HL-60 (cell line): ENCODE results near the gene PSMD2.

Experiments used
- DNase-seq, 2 experiments: peaks; one replicate each; pipeline ENCODE4 v3.0.0-alpha.2; 2010 to 2020; ENCODE audit warnings: low read depth in 1 of 2, low spot score in 1 of 2
- H3K27ac ChIP-seq: fragments of 250-450 bp; sonication (Bioruptor Pico); replicated peaks from 2 replicates; pipeline ENCODE4 v1.5.1; 2020; ENCODE audit warnings: mild to moderate bottlenecking, moderate library complexity
- H3K27me3 ChIP-seq: fragments of 250-450 bp; sonication (Bioruptor Pico); 2 replicates; pipeline ENCODE4 v1.5.1; 2021; ENCODE audit warnings: mild to moderate bottlenecking, moderate library complexity; ENCODE audit not compliant: insufficient read depth, poor library complexity, severe bottlenecking
- H3K4me3 ChIP-seq: replicated peaks from 2 replicates; pipeline ENCODE4 v1.5.1; 2011; ENCODE audit warnings: mild to moderate bottlenecking, control low read depth, low read length; ENCODE audit not compliant: insufficient read depth
- GABPA ChIP-seq: IDR thresholded peaks from 2 replicates; pipeline ENCODE4 v1.6.1; 2012; ENCODE audit warnings: low read depth
- POLR2AphosphoS5 ChIP-seq: IDR thresholded peaks from 2 replicates; pipeline ENCODE4 v1.6.1; 2012; ENCODE audit warnings: low read depth
- SPI1 ChIP-seq: IDR thresholded peaks from 2 replicates; pipeline ENCODE4 v1.6.1; 2012; ENCODE audit warnings: low read depth, mild to moderate bottlenecking, borderline replicate concordance
- TF ChIP-seq, protein P1 (sequence below): IDR thresholded peaks from 2 replicates; pipeline ENCODE4 v1.6.1; 2012; ENCODE audit warnings: low read depth; ENCODE audit not compliant: insufficient replicate concordance
- TF ChIP-seq, protein P2 (sequence below): IDR thresholded peaks from one replicate; pipeline ENCODE4 v1.5.1; 2011; ENCODE audit warnings: low read length, control low read depth, inconsistent platforms; ENCODE audit not compliant: insufficient read depth

The PSMD2 gene

GRCh38 chr3:184275381-184275701 lies 23.7 kb upstream of the PSMD2 start:
- peaks cover 17% of the 10 kb centered on the region for H3K27me3 ChIP-seq
- TF ChIP-seq, protein P1, sequence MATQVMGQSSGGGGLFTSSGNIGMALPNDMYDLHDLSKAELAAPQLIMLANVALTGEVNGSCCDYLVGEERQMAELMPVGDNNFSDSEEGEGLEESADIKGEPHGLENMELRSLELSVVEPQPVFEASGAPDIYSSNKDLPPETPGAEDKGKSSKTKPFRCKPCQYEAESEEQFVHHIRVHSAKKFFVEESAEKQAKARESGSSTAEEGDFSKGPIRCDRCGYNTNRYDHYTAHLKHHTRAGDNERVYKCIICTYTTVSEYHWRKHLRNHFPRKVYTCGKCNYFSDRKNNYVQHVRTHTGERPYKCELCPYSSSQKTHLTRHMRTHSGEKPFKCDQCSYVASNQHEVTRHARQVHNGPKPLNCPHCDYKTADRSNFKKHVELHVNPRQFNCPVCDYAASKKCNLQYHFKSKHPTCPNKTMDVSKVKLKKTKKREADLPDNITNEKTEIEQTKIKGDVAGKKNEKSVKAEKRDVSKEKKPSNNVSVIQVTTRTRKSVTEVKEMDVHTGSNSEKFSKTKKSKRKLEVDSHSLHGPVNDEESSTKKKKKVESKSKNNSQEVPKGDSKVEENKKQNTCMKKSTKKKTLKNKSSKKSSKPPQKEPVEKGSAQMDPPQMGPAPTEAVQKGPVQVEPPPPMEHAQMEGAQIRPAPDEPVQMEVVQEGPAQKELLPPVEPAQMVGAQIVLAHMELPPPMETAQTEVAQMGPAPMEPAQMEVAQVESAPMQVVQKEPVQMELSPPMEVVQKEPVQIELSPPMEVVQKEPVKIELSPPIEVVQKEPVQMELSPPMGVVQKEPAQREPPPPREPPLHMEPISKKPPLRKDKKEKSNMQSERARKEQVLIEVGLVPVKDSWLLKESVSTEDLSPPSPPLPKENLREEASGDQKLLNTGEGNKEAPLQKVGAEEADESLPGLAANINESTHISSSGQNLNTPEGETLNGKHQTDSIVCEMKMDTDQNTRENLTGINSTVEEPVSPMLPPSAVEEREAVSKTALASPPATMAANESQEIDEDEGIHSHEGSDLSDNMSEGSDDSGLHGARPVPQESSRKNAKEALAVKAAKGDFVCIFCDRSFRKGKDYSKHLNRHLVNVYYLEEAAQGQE, result no peak
- TF ChIP-seq POLR2AphosphoS5 (no peak), GABPA (no peak), SPI1 (no peak)
- TF ChIP-seq, protein P2, sequence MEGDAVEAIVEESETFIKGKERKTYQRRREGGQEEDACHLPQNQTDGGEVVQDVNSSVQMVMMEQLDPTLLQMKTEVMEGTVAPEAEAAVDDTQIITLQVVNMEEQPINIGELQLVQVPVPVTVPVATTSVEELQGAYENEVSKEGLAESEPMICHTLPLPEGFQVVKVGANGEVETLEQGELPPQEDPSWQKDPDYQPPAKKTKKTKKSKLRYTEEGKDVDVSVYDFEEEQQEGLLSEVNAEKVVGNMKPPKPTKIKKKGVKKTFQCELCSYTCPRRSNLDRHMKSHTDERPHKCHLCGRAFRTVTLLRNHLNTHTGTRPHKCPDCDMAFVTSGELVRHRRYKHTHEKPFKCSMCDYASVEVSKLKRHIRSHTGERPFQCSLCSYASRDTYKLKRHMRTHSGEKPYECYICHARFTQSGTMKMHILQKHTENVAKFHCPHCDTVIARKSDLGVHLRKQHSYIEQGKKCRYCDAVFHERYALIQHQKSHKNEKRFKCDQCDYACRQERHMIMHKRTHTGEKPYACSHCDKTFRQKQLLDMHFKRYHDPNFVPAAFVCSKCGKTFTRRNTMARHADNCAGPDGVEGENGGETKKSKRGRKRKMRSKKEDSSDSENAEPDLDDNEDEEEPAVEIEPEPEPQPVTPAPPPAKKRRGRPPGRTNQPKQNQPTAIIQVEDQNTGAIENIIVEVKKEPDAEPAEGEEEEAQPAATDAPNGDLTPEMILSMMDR, result no peak
- no peak overlapping the region for H3K4me3 ChIP-seq
- no peak overlapping the region for H3K27ac ChIP-seq
- DNase-seq, result no peak

GRCh38 chr3:184275961-184276910 lies 22.8 kb upstream of the PSMD2 start, which contains the start of gene ECE2:
Gene ECE2 (plus strand): TSS chr3:184276022. CDS start chr3:184276154, 132 bp downstream.
- Histone ChIP-seq H3K27ac (no peak within 1 kb of the TSS), H3K27me3 (peaks cover 17% of the 10 kb centered on the region), H3K4me3 (no peak within 1 kb of the TSS)
- TF ChIP-seq, protein P1, result no peak
- TF ChIP-seq SPI1 (no peak), POLR2AphosphoS5 (no peak), GABPA (no peak)
- TF ChIP-seq, protein P2, result no peak
- no peak for DNase-seq

DNA sequence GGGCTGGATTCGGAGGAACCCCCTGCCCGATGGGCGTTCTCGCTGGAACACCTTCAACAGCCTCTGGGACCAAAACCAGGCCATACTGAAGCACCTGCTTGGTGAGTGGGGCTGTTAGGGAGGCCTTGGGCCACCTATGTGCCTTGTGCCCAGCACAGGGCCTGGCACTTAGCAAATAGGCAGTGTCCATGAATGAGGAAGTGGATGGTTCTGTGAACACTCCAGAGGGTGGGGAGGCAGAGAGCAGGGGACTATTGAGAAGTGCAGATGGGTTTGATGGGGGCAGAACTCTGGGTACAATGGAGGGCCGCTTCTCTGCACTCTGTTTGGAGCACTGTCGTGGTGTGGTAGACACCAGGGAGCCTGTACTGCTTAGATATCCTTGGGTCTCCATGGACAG lies 21.7 kb upstream of the PSMD2 start:
- no peak overlapping the region for H3K4me3 ChIP-seq
- no peak for DNase-seq
- H3K27me3 ChIP-seq, result peaks cover 17% of the 10 kb centered on the region
- H3K27ac ChIP-seq, result no peak overlapping the region
- TF ChIP-seq, protein P2, result no peak
- TF ChIP-seq, protein P1, result no peak
- TF ChIP-seq GABPA (no peak), SPI1 (peak; percentile 76), POLR2AphosphoS5 (no peak)
